Endothelial cell of umbilical vein (primary cell): ENCODE data around the gene KIFC3.

Source experiments
- EZH2 ChIP-seq: IDR thresholded peaks from 2 replicates; pipeline ENCODE4 v1.6.1; 2012; ENCODE audit warnings: borderline replicate concordance, low read depth, mild to moderate bottlenecking, moderate library complexity, low read length, inconsistent platforms; ENCODE audit not compliant: severe bottlenecking
- MYC ChIP-seq: IDR thresholded peaks from one replicate; pipeline ENCODE4 v1.6.1; 2011; ENCODE audit warnings: mild to moderate bottlenecking, low read depth, low read length
- POLR2A ChIP-seq: IDR thresholded peaks from 2 replicates; pipeline ENCODE4 v1.6.1; 2012; ENCODE audit warnings: low read depth, mild to moderate bottlenecking, control low read depth, low read length
- POLR2AphosphoS5 ChIP-seq: IDR thresholded peaks from 2 replicates; pipeline ENCODE4 v1.6.1; 2012; ENCODE audit warnings: low read depth, mild to moderate bottlenecking, control low read depth, low read length, moderate library complexity; ENCODE audit not compliant: insufficient read depth
- TF ChIP-seq, protein P1 (sequence below), 2 donors: IDR thresholded peaks; 1 replicate in 1 of 2; 2 replicates in 1 of 2; pipeline ENCODE4 v1.5.1; 2011; ENCODE audit warnings: low read length in 2 of 2, mild to moderate bottlenecking in 2 of 2, moderate library complexity in 2 of 2, control low read depth in 1 of 2, inconsistent platforms in 1 of 2, low read depth in 1 of 2; ENCODE audit not compliant: insufficient read depth in 1 of 2; ENCODE audit errors: extremely low read depth in 1 of 2
- TF ChIP-seq, protein P2 (sequence below): IDR thresholded peaks from 2 replicates; pipeline ENCODE4 v1.6.1; 2011; ENCODE audit not compliant: insufficient read depth, insufficient read length

DNA sequence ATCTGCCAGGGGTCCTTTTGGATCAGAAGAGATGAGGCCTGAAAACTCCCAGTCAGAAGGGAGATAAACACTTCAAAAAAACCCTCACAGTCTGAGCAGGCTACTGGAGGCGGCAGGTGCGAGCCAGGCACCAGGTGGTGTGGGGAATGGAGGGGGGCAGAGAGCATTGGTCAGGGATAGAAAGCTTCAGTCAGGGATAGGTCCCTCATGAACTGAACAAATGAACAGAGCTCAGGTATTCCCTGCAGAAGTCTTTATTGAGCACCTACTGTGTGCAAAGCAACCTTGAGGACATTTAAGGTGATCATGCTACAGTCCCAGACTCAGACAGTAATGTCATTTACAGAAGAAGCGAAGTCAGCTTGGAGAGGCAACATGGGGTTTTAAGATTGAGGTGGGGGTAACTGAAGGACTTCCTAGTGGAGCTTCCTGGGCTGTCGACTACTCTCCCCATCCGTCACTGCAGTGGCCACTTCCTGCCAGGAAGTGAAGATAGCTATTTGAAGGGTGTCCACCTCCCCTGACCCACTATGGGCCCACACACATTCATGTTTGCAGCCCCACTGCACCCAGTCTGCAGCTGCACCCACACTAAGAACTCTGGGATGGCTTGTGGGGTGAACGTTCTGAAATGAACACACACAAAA lies 3.2 kb downstream of the KIFC3 start:
- TF ChIP-seq POLR2A (no peak), POLR2AphosphoS5 (no peak), MYC (no peak), EZH2 (no peak)
- TF ChIP-seq, protein P1, sequence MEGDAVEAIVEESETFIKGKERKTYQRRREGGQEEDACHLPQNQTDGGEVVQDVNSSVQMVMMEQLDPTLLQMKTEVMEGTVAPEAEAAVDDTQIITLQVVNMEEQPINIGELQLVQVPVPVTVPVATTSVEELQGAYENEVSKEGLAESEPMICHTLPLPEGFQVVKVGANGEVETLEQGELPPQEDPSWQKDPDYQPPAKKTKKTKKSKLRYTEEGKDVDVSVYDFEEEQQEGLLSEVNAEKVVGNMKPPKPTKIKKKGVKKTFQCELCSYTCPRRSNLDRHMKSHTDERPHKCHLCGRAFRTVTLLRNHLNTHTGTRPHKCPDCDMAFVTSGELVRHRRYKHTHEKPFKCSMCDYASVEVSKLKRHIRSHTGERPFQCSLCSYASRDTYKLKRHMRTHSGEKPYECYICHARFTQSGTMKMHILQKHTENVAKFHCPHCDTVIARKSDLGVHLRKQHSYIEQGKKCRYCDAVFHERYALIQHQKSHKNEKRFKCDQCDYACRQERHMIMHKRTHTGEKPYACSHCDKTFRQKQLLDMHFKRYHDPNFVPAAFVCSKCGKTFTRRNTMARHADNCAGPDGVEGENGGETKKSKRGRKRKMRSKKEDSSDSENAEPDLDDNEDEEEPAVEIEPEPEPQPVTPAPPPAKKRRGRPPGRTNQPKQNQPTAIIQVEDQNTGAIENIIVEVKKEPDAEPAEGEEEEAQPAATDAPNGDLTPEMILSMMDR (IDR thresholded peaks at IDR 0.05; ENCODE audit: extremely low read depth in 1 of 2, insufficient read depth in 1 of 2, low read depth in 1 of 2, low read length in 2 of 2), result no peak
- TF ChIP-seq, protein P2, sequence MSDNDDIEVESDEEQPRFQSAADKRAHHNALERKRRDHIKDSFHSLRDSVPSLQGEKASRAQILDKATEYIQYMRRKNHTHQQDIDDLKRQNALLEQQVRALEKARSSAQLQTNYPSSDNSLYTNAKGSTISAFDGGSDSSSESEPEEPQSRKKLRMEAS, result no peak
